Esophagus squamous epithelium (tissue), 5 donors: ENCODE data around the gene DLGAP4. TPM values are rescaled to one million over a fixed set of nuclear protein-coding genes. Genes with fewer than 3 reads are reported as not detected.
"Not testable (repeated sequence)": the region's sequence is repeated elsewhere in the genome, so short reads cannot be mapped to it uniquely, and the experiment has no call there.

ENCODE experiments used
- DNase-seq: peaks from one replicate; lab custom pipeline; 2025; lab: John Stamatoyannopoulos, UW
- H3K27ac ChIP-seq, 4 donors: fragments of 200-600 bp; sonication (generic); one replicate each; pipeline ENCODE4 v1.5.1; 2016 to 2019; ENCODE audit warnings: mild to moderate bottlenecking in 1 of 4
- H3K27me3 ChIP-seq, 4 donors: fragments of 200-600 bp; sonication (generic); 1 replicate in 3 of 4; 2 replicates in 1 of 4; pipeline versions ENCODE4 v1.5.1 to v1.6.0; 2017 to 2021; ENCODE audit warnings: antibody characterized with exemption in 1 of 4
- H3K36me3 ChIP-seq, 3 donors: fragments of 200-600 bp; sonication (generic); one replicate each; pipeline ENCODE4 v1.5.1; 2016 to 2019
- H3K4me1 ChIP-seq, 3 donors: fragments of 200-600 bp; sonication (generic); one replicate each; pipeline ENCODE4 v1.5.1; 2017 to 2019
- H3K4me3 ChIP-seq, 4 donors: fragments of 200-600 bp; sonication (generic); 1 replicate in 3 of 4; 2 replicates in 1 of 4; pipeline ENCODE4 v1.5.1; 2016 to 2019; ENCODE audit warnings: mild to moderate bottlenecking in 2 of 4, moderate library complexity in 1 of 4
- H3K9me3 ChIP-seq, 3 donors: fragments of 200-600 bp; sonication (generic); one replicate each; pipeline ENCODE4 v1.5.1; 2016 to 2019
- POLR2A ChIP-seq, 4 donors: fragments of 450-650 bp; IDR thresholded peaks; one replicate each; pipeline ENCODE4 v1.6.1; 2017; ENCODE audit warnings: antibody characterized with exemption in 4 of 4, mild to moderate bottlenecking in 4 of 4, moderate library complexity in 3 of 4
- WGBS, 2 donors: methylation state at CpG; one replicate each; pipeline ENCODE4 v1.1.5; 2018; 5-methylcytosine and 5-hydroxymethylcytosine counted together
- intact Hi-C: fragments of 100-400 bp; cut with DNase I; formaldehyde crosslinking; loops from one replicate; pipeline ENCODE4 v1.15.0; 2022
- total RNA-seq, 4 donors: library from RNA; depleted of rRNA; stranded (reverse); fragments of >200 nt; gene quantifications; one replicate each; pipeline ENCODE4 v1.1.0, GENCODE V29; 2016
- TF ChIP-seq, protein P1 (sequence below), 6 experiments: fragments of 450-650 bp in 4 of 6; fragments of 200-600 bp in 2 of 6; sonication (generic) in 2 of 6; IDR thresholded peaks; one replicate each; pipeline ENCODE4 v1.5.1; 2016 to 2019; ENCODE audit warnings: antibody characterized with exemption in 6 of 6, mild to moderate bottlenecking in 4 of 6, moderate library complexity in 4 of 6
- donor health status: DM: yes; HTN: yes; CAD: no.

Gene DLGAP4
- total RNA-seq, 4 donors from 2014 or later, result 9.4 to 40.4 (median 16.4) TPM

DNA sequence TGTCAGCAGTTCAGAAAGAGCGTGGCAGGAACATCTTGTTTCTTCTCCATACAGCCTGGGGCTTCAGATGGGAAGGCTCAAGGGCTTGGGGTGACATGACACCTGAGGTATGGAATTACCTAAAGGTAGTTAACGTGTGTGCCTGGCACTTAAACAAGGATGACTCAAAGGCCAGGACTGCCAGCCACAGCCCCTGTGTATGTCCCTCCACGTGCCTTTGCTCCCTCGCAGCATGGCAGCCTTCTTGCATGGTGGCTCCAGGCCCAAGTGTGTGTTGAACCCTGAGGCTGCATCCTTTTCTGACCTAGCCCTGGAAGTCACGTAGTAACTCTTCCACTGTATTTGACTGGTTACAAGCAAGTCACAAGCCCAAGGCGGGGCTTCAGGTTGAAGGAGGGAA lies 201.6 kb downstream of the DLGAP4 start:
- intact Hi-C loops, result no loop called here
- TF ChIP-seq POLR2A (IDR thresholded peaks at IDR 0.05), result no peak
- TF ChIP-seq, protein P1, sequence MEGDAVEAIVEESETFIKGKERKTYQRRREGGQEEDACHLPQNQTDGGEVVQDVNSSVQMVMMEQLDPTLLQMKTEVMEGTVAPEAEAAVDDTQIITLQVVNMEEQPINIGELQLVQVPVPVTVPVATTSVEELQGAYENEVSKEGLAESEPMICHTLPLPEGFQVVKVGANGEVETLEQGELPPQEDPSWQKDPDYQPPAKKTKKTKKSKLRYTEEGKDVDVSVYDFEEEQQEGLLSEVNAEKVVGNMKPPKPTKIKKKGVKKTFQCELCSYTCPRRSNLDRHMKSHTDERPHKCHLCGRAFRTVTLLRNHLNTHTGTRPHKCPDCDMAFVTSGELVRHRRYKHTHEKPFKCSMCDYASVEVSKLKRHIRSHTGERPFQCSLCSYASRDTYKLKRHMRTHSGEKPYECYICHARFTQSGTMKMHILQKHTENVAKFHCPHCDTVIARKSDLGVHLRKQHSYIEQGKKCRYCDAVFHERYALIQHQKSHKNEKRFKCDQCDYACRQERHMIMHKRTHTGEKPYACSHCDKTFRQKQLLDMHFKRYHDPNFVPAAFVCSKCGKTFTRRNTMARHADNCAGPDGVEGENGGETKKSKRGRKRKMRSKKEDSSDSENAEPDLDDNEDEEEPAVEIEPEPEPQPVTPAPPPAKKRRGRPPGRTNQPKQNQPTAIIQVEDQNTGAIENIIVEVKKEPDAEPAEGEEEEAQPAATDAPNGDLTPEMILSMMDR (IDR thresholded peaks at IDR 0.05), result no peak
- Histone ChIP-seq H3K36me3 (peaks cover 4 to 100% (median 8%) of the 10 kb centered on the region in 3 donors), H3K9me3 (no peaks in the 10 kb centered on the region), H3K4me3 (no peak overlapping the region), H3K27me3 (no peaks in the 10 kb centered on the region), H3K4me1 (peaks cover 0 to 3% (median 0%) of the 10 kb centered on the region in 3 donors), H3K27ac (no peak overlapping the region)
- 76 to 83% methylated on average over 5 to 6 of the region's 6 CpGs for WGBS, 2 donors
- no peak for DNase-seq

DNA sequence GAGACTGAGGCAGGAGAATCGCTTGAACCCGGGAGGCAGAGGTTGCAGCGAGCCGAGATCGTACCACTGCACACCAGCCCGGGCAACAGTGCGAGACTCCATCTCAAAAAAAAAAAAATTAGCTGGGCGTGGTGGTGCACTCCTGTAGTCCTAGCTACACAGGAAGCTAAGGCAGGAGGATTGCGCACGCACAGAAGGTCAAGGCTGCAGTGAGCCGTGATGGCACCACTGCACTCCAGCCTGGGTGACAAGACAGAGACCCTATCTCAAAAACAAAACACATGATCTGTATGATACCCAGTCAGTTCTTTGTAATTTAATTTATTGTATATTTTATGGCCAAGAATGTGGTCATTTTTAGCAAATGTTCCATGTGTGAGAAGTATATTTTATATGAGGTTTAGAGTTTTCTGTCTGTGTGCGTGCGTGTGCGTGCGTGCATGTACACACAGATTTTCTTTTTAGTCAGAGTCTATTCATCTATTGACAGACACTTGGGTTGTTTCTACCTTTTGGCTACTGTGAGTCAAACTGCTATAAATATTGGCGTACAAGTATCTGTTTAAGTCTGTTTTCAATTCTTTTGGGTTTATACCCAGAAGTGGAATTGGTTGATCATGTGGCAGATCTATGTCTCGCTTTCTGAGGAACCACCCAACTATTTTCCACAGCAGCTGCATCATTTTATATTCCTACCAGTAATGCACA lies 213.0 kb downstream of the DLGAP4 start:
- H3K9me3 ChIP-seq, result no peaks in the 10 kb centered on the region
- no peak overlapping the region for H3K27ac ChIP-seq
- peaks cover 0 to 92% (median under 1%) of the 10 kb centered on the region in 3 donors for H3K36me3 ChIP-seq
- WGBS, 2 donors, result 90 to 91% methylated on average over 10 to 17 of the region's 17 CpGs
- no peaks in the 10 kb centered on the region for H3K27me3 ChIP-seq
- intact Hi-C loops, result no loop called here
- H3K4me1 ChIP-seq, result peaks cover 0 to 21% (median 0%) of the 10 kb centered on the region in 3 donors
- no peak overlapping the region for H3K4me3 ChIP-seq
- TF ChIP-seq, protein P1 (IDR thresholded peaks at IDR 0.05), result no peak
- TF ChIP-seq POLR2A (IDR thresholded peaks at IDR 0.05), result no peak
- no peak for DNase-seq

DNA sequence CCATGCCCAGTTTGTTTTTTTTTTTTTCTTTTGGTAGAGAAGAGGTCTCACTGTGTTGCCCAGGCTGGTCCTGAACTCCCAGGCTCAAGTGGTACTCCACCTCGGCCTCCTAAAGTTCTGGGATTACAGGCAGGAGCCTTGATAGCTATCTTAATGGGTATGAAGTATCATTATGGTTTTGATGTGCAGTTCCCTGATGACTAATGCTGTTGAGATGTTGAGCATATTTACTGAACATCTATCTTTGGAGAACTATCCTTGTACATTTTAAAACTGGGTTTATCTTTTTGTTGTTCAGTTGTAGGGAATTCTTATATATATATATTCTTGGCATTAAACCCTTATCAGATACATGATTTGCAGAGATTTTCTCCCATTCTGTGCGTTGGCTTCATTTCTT lies 213.8 kb downstream of the DLGAP4 start:
- intact Hi-C loops, result no loop called here
- Histone ChIP-seq H3K36me3 (peaks cover 0 to 92% (median 6%) of the 10 kb centered on the region in 3 donors), H3K27me3 (no peaks in the 10 kb centered on the region), H3K4me1 (peaks cover 0 to 21% (median 0%) of the 10 kb centered on the region in 3 donors), H3K27ac (peak overlapping the region in 1 of 4 donors; percentile 21), H3K4me3 (no peak overlapping the region), H3K9me3 (no peaks in the 10 kb centered on the region)
- WGBS, 2 donors, result 89 to 97% methylated on average over 2 of the region's 2 CpGs
- no peak for DNase-seq
- TF ChIP-seq, protein P1 (IDR thresholded peaks at IDR 0.05), result no peak

DNA sequence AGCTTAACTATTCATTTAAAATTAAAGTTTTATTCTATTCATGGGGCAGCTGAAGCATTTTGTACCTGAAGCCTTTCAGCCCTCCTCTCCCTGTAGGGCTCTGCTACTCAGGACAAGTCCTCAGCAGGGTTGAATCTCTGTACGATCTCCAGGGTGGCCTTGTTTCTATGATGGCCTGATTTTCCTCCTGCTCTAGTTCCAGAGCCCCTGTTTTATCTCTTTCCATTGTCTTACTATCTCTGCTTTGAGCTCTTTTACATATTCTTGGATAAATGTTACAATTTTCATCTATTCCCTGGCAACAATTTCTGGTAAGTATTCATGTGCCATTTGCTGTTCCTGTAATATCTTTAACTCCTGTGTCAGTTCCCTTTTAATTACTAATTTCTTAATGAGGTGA lies 215.4 kb downstream of the DLGAP4 start:
- Histone ChIP-seq H3K27ac (peak overlapping the region in 1 of 4 donors; percentile 29), H3K4me1 (peaks cover 0 to 21% (median 0%) of the 10 kb centered on the region in 3 donors), H3K36me3 (peaks cover 12 to 93% (median 13%) of the 10 kb centered on the region in 3 donors), H3K9me3 (no peaks in the 10 kb centered on the region), H3K27me3 (no peaks in the 10 kb centered on the region), H3K4me3 (no peak overlapping the region)
- DNase-seq, result no peak
- intact Hi-C loops, result no loop called here
- WGBS, 2 donors, result 73 to 89% methylated on average over 1 of the region's 1 CpG
- no peak for TF ChIP-seq POLR2A (IDR thresholded peaks at IDR 0.05)
- TF ChIP-seq, protein P1 (IDR thresholded peaks at IDR 0.05), result no peak

DNA sequence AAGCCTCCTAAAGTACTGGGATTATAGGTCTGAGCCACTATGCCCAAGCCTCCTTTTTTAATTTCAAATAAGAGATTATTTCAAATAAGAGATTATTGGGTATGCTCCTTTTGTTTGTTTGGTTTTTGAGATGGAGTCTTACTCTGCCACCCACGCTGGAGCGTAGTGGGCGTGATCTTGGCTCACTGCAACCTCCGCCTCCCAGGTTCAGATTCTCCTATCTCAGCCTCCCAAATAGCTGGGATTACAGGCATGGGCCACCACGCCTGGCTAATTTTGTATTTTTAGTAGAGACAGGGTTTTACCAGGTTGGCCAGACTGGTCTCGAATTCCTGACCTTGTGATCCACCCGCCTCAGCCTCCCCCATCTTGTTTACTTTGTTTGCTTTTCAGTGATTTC lies 216.3 kb downstream of the DLGAP4 start:
- H3K9me3 ChIP-seq, intact Hi-C loops, H3K4me3 ChIP-seq, H3K27me3 ChIP-seq, DNase-seq: not testable (repeated sequence)
- WGBS, 2 donors, result 91 to 97% methylated on average over 7 of the region's 7 CpGs
- H3K27ac ChIP-seq, result peak overlapping the region in 2 of 4 donors; percentile 23 to 29
- peaks cover 0 to 21% (median 0%) of the 10 kb centered on the region in 3 donors for H3K4me1 ChIP-seq
- peaks cover 19 to 93% (median 21%) of the 10 kb centered on the region in 3 donors for H3K36me3 ChIP-seq
